ENCODE data around the gene IFNLR1. TPM values are rescaled to one million over a fixed set of nuclear protein-coding genes. Genes with fewer than 3 reads are reported as not detected.

IFNLR1 gene
- total and polyA plus RNA-seq, 2 donors (not counting 3 experiments of a cell fraction or from before 2014, with no cell fraction given): 0.01 TPM; not detected in 1

DNA sequence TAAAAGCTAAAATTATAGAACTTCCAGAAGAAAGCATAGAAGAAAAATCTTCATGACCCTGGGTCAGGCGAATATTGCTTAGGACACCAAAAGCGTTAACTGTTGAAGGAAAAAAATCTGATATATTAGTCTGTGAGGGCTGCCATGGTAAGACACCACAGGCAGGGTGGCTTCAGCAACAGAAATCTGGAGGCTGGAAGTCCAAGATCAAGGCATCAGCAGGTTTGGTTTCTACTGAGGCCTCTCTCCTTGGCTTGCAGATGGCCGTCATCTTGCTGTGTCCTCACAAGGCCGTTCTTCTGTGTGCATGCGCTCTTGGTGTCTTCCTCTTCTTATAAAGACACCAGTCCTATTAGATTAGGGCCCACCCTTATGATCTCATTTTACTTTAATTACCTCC, 14.5 kb downstream of the IFNLR1 start:
- H3K9me1 ChIP-seq (replicated peaks; ENCODE audit: control insufficient read depth, extremely low read depth, insufficient read depth, low read length): no peaks in the 10 kb centered on the region
- dilution Hi-C loops (cut with MboI; ENCODE audit: extremely low pct_ligation_motif_present, low sequenced_read_pairs) (no loop called here), intact Hi-C loops (cut with micrococcal nuclease) (no loop called here)
- CTCF ChIA-PET: interaction anchor here (1.1 to 1.4 kb wide), 2 partner anchors 15 to 22 kb away, joined by 3 to 6 read pairs; no protein-coding TSS in a partner anchor
- no peaks in the 10 kb centered on the region for H4K20me1 ChIP-seq (replicated peaks; ENCODE audit: control insufficient read depth, extremely low read depth, insufficient read depth, low read length)
- POLR2A ChIA-PET: no interaction called here
- H3K36me3 ChIP-seq (ENCODE audit: control insufficient read depth in 2 of 2, extremely low read depth in 1 of 2, insufficient read depth in 2 of 2, low read length in 2 of 2): no peaks in the 10 kb centered on the region
- DNase-seq (ENCODE audit: low read depth, low spot score) (no peak), FAIRE-seq (no peak)
- H3K4me2 ChIP-seq (ENCODE audit: insufficient read depth, low read length): no peak overlapping the region
- H3K4me3 ChIP-seq (replicated peaks in 1 of 3; ENCODE audit: insufficient read depth in 1 of 3, low read depth in 1 of 3, low read length in 3 of 3): no peak overlapping the region
- no peaks in the 10 kb centered on the region for H3K4me1 ChIP-seq (ENCODE audit: control insufficient read depth, extremely low read depth, insufficient read depth, low read length)
- H3K79me2 ChIP-seq (ENCODE audit: control insufficient read depth, insufficient read depth, low read length): no peaks in the 10 kb centered on the region
- no peak overlapping the region for H2AFZ ChIP-seq (ENCODE audit: low read depth, low read length)
- no peak overlapping the region for H3K9ac ChIP-seq (replicated peaks; ENCODE audit: extremely low read depth, insufficient read depth, low read length)
- BruUV-seq (replicated peaks): no TSS peak
- peaks cover 12 to 16% of the 10 kb centered on the region in 2 experiments for H3K27me3 ChIP-seq (ENCODE audit: control insufficient read depth in 2 of 2, insufficient read depth in 2 of 2, low read length in 2 of 2)
- H3K27ac ChIP-seq (ENCODE audit: insufficient read depth, low read depth, low read length): no peak overlapping the region
- TF ChIP-seq FOS (IDR thresholded peaks at IDR 0.05; ENCODE audit: borderline replicate concordance, insufficient read depth, low read length) (no peak), POLR2A (IDR thresholded peaks at IDR 0.05; ENCODE audit: low read depth, low read length) (no peak), JUN (IDR thresholded peaks at IDR 0.05; ENCODE audit: borderline replicate concordance, insufficient read depth, insufficient read length, low read depth) (no peak)
- H3K9me3 ChIP-seq (replicated peaks; ENCODE audit: control insufficient read depth, insufficient read depth, low read length): no peaks in the 10 kb centered on the region

DNA sequence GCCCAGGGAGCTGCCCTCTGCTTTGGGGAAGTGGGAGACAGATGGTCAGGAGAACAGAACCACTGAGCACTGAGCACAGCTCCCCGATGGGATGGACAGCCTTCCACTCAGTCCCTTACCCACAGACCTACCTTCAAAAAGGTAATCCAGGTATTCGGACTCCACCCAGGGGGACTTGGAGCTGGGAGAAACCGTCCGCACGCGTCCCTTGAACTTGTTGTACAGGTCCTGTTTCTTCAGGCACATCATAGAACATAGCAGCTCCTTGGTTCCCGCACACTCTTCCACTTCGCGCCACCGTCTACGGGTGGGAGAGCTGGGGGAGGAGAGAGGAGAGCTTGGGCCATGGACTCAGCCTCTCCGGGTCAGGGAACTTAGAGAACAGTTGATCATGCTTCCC, 17.8 kb downstream of the IFNLR1 start:
- Histone ChIP-seq H3K4me1 (ENCODE audit: control insufficient read depth, extremely low read depth, insufficient read depth, low read length) (no peaks in the 10 kb centered on the region), H3K27me3 (ENCODE audit: control insufficient read depth in 2 of 2, insufficient read depth in 2 of 2, low read length in 2 of 2) (peaks cover 6 to 10% of the 10 kb centered on the region in 2 experiments), H3K4me2 (ENCODE audit: insufficient read depth, low read length) (no peak overlapping the region), H3K9me1 (replicated peaks; ENCODE audit: control insufficient read depth, extremely low read depth, insufficient read depth, low read length) (no peaks in the 10 kb centered on the region), H3K27ac (ENCODE audit: insufficient read depth, low read depth, low read length) (no peak overlapping the region), H4K20me1 (replicated peaks; ENCODE audit: control insufficient read depth, extremely low read depth, insufficient read depth, low read length) (no peaks in the 10 kb centered on the region), H3K79me2 (ENCODE audit: control insufficient read depth, insufficient read depth, low read length) (no peaks in the 10 kb centered on the region), H3K9me3 (replicated peaks; ENCODE audit: control insufficient read depth, insufficient read depth, low read length) (no peaks in the 10 kb centered on the region), H3K9ac (replicated peaks; ENCODE audit: extremely low read depth, insufficient read depth, low read length) (no peak overlapping the region), H3K4me3 (replicated peaks in 1 of 3; ENCODE audit: insufficient read depth in 1 of 3, low read depth in 1 of 3, low read length in 3 of 3) (no peak overlapping the region), H2AFZ (ENCODE audit: low read depth, low read length) (no peak overlapping the region), H3K36me3 (ENCODE audit: control insufficient read depth in 2 of 2, extremely low read depth in 1 of 2, insufficient read depth in 2 of 2, low read length in 2 of 2) (no peaks in the 10 kb centered on the region)
- ChIA-PET CTCF (interaction anchor here (1.4 kb wide), 1 partner anchor 19 kb away, joined by 9 read pairs; no protein-coding TSS in a partner anchor), POLR2A (no interaction called here)
- intact Hi-C loops (cut with micrococcal nuclease): no loop called here
- dilution Hi-C loops (cut with MboI; ENCODE audit: extremely low pct_ligation_motif_present, low sequenced_read_pairs): no loop called here
- TF ChIP-seq EZH2 (IDR thresholded peaks at IDR 0.05; ENCODE audit: borderline replicate concordance, low read depth, low read length, severe bottlenecking) (no peak), POLR2AphosphoS5 (IDR thresholded peaks at IDR 0.05; ENCODE audit: insufficient read depth, low read depth, low read length) (no peak), MYC (IDR thresholded peaks at IDR 0.05; ENCODE audit: low read depth, low read length) (no peak), FOS (IDR thresholded peaks at IDR 0.05; ENCODE audit: borderline replicate concordance, insufficient read depth, low read length) (no peak), GATA2 (IDR thresholded peaks at IDR 0.05; ENCODE audit: insufficient read depth, insufficient read length, low read depth, low read length) (no peak), JUN (IDR thresholded peaks at IDR 0.05; ENCODE audit: borderline replicate concordance, insufficient read depth, insufficient read length, low read depth) (no peak), POLR2A (IDR thresholded peaks at IDR 0.05; ENCODE audit: low read depth, low read length) (no peak)
- TF ChIP-seq, protein P1, sequence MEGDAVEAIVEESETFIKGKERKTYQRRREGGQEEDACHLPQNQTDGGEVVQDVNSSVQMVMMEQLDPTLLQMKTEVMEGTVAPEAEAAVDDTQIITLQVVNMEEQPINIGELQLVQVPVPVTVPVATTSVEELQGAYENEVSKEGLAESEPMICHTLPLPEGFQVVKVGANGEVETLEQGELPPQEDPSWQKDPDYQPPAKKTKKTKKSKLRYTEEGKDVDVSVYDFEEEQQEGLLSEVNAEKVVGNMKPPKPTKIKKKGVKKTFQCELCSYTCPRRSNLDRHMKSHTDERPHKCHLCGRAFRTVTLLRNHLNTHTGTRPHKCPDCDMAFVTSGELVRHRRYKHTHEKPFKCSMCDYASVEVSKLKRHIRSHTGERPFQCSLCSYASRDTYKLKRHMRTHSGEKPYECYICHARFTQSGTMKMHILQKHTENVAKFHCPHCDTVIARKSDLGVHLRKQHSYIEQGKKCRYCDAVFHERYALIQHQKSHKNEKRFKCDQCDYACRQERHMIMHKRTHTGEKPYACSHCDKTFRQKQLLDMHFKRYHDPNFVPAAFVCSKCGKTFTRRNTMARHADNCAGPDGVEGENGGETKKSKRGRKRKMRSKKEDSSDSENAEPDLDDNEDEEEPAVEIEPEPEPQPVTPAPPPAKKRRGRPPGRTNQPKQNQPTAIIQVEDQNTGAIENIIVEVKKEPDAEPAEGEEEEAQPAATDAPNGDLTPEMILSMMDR (IDR thresholded peaks at IDR 0.05; ENCODE audit: extremely low read depth in 1 of 2, insufficient read depth in 1 of 2, low read depth in 1 of 2, low read length in 2 of 2): no peak
- TF ChIP-seq, protein P2, sequence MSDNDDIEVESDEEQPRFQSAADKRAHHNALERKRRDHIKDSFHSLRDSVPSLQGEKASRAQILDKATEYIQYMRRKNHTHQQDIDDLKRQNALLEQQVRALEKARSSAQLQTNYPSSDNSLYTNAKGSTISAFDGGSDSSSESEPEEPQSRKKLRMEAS (IDR thresholded peaks at IDR 0.05; ENCODE audit: insufficient read depth, insufficient read length): no peak
- no peak for FAIRE-seq
- DNase-seq (ENCODE audit: low read depth, low spot score): no peak
- no TSS peak for BruUV-seq (replicated peaks)

Data from endothelial cell of umbilical vein (primary cell).